Stomach (tissue), 4 donors: ENCODE measurements around the gene TANC1.

ENCODE experiments used
- POLR2AphosphoS5 ChIP-seq, 3 donors: sonication (generic); formaldehyde crosslinking; IDR thresholded peaks; one replicate each; pipeline ENCODE4 v1.6.1; 2016; ENCODE audit warnings: antibody characterized with exemption in 3 of 3
- TF ChIP-seq, protein P1 (sequence below), 7 experiments: fragments of 450-650 bp in 4 of 7; fragments of 200-600 bp in 3 of 7; sonication (generic) in 3 of 7; IDR thresholded peaks; one replicate each; pipeline ENCODE4 v1.5.1; 2016 to 2019; ENCODE audit warnings: antibody characterized with exemption in 7 of 7, control low read depth in 2 of 7, mild to moderate bottlenecking in 1 of 7

DNA sequence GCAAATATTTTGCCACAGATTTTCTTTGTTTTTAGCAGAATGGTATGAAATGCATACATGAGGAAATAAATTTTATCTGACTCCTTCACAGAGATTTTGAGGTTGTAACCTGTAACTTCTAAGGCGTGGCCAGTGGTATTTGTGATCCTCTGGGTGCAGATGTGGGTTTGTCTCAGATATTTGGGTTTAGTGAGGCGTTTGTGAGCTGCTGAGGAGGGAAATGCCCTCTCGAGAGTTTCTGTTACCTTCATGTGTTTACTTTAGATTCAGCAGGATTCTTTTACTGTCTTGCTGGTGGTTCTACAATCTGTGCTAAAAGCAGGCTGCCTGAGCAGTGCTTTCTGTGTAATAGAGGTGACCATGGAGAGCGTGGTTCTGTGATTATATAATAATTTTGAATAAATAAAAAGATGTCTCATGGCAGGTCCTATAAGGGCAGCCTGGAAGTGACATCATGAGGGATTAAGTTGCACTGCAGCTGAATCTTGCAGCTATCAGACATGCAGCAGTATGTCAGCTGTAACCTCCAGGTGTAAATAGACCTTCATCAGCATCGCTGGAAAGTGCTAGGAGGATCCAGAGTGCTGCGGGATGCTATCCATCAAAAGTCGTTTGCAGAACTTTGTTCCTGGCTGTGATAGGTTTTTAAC lies 34.1 kb downstream of the TANC1 start:
- TF ChIP-seq, protein P1, sequence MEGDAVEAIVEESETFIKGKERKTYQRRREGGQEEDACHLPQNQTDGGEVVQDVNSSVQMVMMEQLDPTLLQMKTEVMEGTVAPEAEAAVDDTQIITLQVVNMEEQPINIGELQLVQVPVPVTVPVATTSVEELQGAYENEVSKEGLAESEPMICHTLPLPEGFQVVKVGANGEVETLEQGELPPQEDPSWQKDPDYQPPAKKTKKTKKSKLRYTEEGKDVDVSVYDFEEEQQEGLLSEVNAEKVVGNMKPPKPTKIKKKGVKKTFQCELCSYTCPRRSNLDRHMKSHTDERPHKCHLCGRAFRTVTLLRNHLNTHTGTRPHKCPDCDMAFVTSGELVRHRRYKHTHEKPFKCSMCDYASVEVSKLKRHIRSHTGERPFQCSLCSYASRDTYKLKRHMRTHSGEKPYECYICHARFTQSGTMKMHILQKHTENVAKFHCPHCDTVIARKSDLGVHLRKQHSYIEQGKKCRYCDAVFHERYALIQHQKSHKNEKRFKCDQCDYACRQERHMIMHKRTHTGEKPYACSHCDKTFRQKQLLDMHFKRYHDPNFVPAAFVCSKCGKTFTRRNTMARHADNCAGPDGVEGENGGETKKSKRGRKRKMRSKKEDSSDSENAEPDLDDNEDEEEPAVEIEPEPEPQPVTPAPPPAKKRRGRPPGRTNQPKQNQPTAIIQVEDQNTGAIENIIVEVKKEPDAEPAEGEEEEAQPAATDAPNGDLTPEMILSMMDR (IDR thresholded peaks at IDR 0.05), result no peak
- TF ChIP-seq POLR2AphosphoS5 (IDR thresholded peaks at IDR 0.05), result peak in 1 of 3 donors; percentile 5
